ENCODE measurements around the gene MTA3.

DNA sequence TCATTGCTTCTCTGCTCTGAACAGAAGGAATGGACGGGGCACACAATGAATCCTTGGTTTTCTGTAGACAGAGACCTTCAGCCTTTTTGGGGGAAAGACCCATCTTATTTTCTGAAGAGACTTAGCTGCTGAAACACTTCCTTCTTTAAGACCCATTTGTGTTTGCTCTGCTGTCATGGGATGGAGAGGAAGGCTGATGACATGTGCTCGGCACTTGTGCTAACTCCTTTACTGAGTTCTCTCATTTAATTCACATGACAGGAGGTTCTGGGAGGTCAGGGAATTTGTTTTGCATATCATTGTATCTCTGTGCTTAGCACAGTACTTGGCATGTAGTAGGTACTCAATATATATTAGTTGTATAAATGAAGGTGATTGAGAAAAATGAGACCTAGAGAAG is 156.5 kb downstream of the MTA3 start:
- TF ChIP-seq YY1 (IDR thresholded peaks at IDR 0.05; ENCODE audit: low read depth) (no peak), FOXM1 (IDR thresholded peaks at IDR 0.05; ENCODE audit: borderline replicate concordance, low read depth) (no peak), CREB1 (IDR thresholded peaks at IDR 0.05; ENCODE audit: low read depth) (no peak), TCF12 (IDR thresholded peaks at IDR 0.05; ENCODE audit: low read depth) (no peak), TEAD4 (IDR thresholded peaks at IDR 0.05) (no peak)
- TF ChIP-seq, protein P1, sequence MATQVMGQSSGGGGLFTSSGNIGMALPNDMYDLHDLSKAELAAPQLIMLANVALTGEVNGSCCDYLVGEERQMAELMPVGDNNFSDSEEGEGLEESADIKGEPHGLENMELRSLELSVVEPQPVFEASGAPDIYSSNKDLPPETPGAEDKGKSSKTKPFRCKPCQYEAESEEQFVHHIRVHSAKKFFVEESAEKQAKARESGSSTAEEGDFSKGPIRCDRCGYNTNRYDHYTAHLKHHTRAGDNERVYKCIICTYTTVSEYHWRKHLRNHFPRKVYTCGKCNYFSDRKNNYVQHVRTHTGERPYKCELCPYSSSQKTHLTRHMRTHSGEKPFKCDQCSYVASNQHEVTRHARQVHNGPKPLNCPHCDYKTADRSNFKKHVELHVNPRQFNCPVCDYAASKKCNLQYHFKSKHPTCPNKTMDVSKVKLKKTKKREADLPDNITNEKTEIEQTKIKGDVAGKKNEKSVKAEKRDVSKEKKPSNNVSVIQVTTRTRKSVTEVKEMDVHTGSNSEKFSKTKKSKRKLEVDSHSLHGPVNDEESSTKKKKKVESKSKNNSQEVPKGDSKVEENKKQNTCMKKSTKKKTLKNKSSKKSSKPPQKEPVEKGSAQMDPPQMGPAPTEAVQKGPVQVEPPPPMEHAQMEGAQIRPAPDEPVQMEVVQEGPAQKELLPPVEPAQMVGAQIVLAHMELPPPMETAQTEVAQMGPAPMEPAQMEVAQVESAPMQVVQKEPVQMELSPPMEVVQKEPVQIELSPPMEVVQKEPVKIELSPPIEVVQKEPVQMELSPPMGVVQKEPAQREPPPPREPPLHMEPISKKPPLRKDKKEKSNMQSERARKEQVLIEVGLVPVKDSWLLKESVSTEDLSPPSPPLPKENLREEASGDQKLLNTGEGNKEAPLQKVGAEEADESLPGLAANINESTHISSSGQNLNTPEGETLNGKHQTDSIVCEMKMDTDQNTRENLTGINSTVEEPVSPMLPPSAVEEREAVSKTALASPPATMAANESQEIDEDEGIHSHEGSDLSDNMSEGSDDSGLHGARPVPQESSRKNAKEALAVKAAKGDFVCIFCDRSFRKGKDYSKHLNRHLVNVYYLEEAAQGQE (IDR thresholded peaks at IDR 0.05; ENCODE audit: low read depth): no peak
- TF ChIP-seq, protein P2, sequence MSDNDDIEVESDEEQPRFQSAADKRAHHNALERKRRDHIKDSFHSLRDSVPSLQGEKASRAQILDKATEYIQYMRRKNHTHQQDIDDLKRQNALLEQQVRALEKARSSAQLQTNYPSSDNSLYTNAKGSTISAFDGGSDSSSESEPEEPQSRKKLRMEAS (IDR thresholded peaks at IDR 0.05): no peak
